ENCODE data around the gene RNF217. TPM values are rescaled to one million over a fixed set of nuclear protein-coding genes. Genes with fewer than 3 reads are reported as not detected.

Gene RNF217
- total RNA-seq, 4 donors from 2014 or later, result 4.5 to 15.5 (median 12.4) TPM

- no peak for TF ChIP-seq POLR2A (IDR thresholded peaks at IDR 0.05)
- TF ChIP-seq, protein P1, sequence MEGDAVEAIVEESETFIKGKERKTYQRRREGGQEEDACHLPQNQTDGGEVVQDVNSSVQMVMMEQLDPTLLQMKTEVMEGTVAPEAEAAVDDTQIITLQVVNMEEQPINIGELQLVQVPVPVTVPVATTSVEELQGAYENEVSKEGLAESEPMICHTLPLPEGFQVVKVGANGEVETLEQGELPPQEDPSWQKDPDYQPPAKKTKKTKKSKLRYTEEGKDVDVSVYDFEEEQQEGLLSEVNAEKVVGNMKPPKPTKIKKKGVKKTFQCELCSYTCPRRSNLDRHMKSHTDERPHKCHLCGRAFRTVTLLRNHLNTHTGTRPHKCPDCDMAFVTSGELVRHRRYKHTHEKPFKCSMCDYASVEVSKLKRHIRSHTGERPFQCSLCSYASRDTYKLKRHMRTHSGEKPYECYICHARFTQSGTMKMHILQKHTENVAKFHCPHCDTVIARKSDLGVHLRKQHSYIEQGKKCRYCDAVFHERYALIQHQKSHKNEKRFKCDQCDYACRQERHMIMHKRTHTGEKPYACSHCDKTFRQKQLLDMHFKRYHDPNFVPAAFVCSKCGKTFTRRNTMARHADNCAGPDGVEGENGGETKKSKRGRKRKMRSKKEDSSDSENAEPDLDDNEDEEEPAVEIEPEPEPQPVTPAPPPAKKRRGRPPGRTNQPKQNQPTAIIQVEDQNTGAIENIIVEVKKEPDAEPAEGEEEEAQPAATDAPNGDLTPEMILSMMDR (IDR thresholded peaks at IDR 0.05 in 4 of 5, conservative IDR thresholded peaks at IDR 0.05 in 1 of 5), result no peak
- H3K9me3 ChIP-seq, result no peaks in the 10 kb centered on the region
- intact Hi-C loops (cut with DNase I; ENCODE audit: low total_unique reads), result no loop called here
- H3K27ac ChIP-seq, result no peak overlapping the region
- no peaks in the 10 kb centered on the region for H3K4me1 ChIP-seq
- no peak overlapping the region for H3K4me3 ChIP-seq
- H3K27me3 ChIP-seq, result no peaks in the 10 kb centered on the region
- DNase-seq, result no peak
- in situ Hi-C loops (cut with MboI; ENCODE audit: low sequenced_read_pairs in 4 of 4), result no loop called here
- no peak for ATAC-seq
- no peaks in the 10 kb centered on the region for H3K36me3 ChIP-seq
Observed at GRCh38 chr6:125136378-125136777, 174.1 kb downstream of the RNF217 start.

- ATAC-seq (no peak), DNase-seq (no peak)
- Histone ChIP-seq H3K4me1 (no peaks in the 10 kb centered on the region), H3K27ac (no peak overlapping the region), H3K27me3 (no peaks in the 10 kb centered on the region), H3K9me3 (no peaks in the 10 kb centered on the region), H3K36me3 (no peaks in the 10 kb centered on the region), H3K4me3 (no peak overlapping the region)
- TF ChIP-seq, protein P1 (IDR thresholded peaks at IDR 0.05 in 4 of 5, conservative IDR thresholded peaks at IDR 0.05 in 1 of 5), result no peak
- no peak for TF ChIP-seq POLR2A (IDR thresholded peaks at IDR 0.05)
- in situ Hi-C loops (cut with MboI; ENCODE audit: low sequenced_read_pairs in 4 of 4) (no loop called here), intact Hi-C loops (cut with DNase I; ENCODE audit: low total_unique reads) (no loop called here)
Observed at GRCh38 chr6:125138083-125138482, 175.8 kb downstream of the RNF217 start.

DNA sequence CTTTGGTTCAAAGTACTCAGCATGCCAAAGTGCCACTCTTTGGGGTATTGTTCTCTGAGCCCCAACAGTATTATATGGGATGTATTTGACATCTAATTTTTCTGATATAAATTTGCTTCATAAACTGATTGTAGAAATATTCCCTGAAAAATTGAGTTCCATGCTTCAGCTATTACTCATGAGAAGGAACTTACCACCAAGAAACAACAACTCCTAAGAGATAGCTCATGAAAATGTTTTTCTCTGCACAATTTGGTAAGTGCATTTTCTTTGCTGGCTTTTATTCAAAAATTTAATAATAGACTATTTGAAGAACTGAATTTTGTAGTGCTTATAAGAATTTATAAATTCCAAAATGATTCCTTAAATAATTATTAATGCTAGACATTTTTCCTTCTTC lies 178.6 kb downstream of the RNF217 start:
- Histone ChIP-seq H3K27ac (no peak overlapping the region), H3K4me1 (no peaks in the 10 kb centered on the region), H3K9me3 (no peaks in the 10 kb centered on the region), H3K4me3 (no peak overlapping the region), H3K27me3 (no peaks in the 10 kb centered on the region), H3K36me3 (no peaks in the 10 kb centered on the region)
- intact Hi-C loops (cut with DNase I; ENCODE audit: low total_unique reads), result no loop called here
- DNase-seq, result no peak
- TF ChIP-seq POLR2A (IDR thresholded peaks at IDR 0.05), result no peak
- TF ChIP-seq, protein P1 (IDR thresholded peaks at IDR 0.05 in 4 of 5, conservative IDR thresholded peaks at IDR 0.05 in 1 of 5), result no peak
- ATAC-seq, result no peak
- in situ Hi-C loops (cut with MboI; ENCODE audit: low sequenced_read_pairs in 4 of 4), result no loop called here

Other genes starting within 250 kb of the RNF217 start
- 100 to 1,000 TPM in 3 of 4 donors, 10 to 100 TPM in 1; 47.6 to 152 (median 123) TPM for gene TPD52L1, start 191.3 kb downstream of the RNF217 start, total RNA-seq